IPS-15b (cell line): ENCODE measurements around the gene KRTAP13-1.

Source experiments
- H3K27me3 ChIP-seq: one replicate; pipeline ENCODE4 v1.6.1; 2013; ENCODE audit warnings: low read length; ENCODE audit not compliant: control insufficient read depth, insufficient read depth
- H3K36me3 ChIP-seq: one replicate; pipeline ENCODE4 v1.6.1; 2013; ENCODE audit warnings: low read length; ENCODE audit not compliant: control insufficient read depth, insufficient read depth
- H3K4me1 ChIP-seq: one replicate; pipeline ENCODE4 v1.6.1; 2013; ENCODE audit warnings: mild to moderate bottlenecking, low read length; ENCODE audit not compliant: control insufficient read depth, insufficient read depth
- H3K4me3 ChIP-seq: one replicate; pipeline ENCODE4 v1.5.1; 2013; ENCODE audit warnings: low read depth, low read length
- H3K9ac ChIP-seq: one replicate; pipeline ENCODE4 v1.6.1; 2013; ENCODE audit warnings: low read depth, mild to moderate bottlenecking, low read length
- H3K9me3 ChIP-seq: one replicate; pipeline ENCODE4 v1.6.1; 2013; ENCODE audit warnings: mild to moderate bottlenecking, low read length; ENCODE audit not compliant: control insufficient read depth, insufficient read depth

Gene KRTAP13-1

GRCh38 chr21:30425826-30426225 lies 30.0 kb downstream of the KRTAP13-1 start, which contains the start of gene KRTAP13-3:
TSS of gene KRTAP13-3 (minus strand) at chr21:30425926. CDS start at chr21:30425912, 14 bp downstream.
- Histone ChIP-seq H3K4me1 (peaks cover 5% of the 10 kb centered on the region), H3K27me3 (no peaks in the 10 kb centered on the region), H3K9me3 (no peaks in the 10 kb centered on the region)

DNA sequence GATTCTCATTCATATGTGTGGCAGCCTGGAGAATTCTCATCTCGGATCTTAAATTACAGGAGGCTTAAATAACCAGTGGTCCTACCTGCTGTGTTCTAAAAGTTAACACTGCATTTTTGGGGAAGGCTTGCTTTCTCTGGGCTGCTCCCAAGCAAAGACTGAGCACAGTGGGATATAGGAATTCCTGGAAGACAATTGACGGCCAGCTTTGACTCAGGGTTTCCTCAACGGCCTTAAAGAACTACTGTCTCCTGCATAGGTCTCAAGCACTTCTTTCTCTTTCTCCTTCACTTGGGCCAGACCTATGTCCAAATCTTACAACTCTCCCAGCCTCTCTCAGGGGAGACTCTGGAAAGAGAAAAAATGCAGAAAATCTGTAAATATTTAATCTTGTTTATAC lies 30.9 kb downstream of the KRTAP13-1 start:
- no peaks in the 10 kb centered on the region for H3K27me3 ChIP-seq
- no peaks in the 10 kb centered on the region for H3K9me3 ChIP-seq

More at GRCh38 chr21:30425826-30426225, 30.0 kb downstream of the KRTAP13-1 start, which contains the start of gene KRTAP13-3:
- H3K9ac ChIP-seq = no peak within 1 kb of the TSS
- no peaks in the 10 kb centered on the region for H3K36me3 ChIP-seq
- H3K4me3 ChIP-seq = no peak within 1 kb of the TSS

DNA sequence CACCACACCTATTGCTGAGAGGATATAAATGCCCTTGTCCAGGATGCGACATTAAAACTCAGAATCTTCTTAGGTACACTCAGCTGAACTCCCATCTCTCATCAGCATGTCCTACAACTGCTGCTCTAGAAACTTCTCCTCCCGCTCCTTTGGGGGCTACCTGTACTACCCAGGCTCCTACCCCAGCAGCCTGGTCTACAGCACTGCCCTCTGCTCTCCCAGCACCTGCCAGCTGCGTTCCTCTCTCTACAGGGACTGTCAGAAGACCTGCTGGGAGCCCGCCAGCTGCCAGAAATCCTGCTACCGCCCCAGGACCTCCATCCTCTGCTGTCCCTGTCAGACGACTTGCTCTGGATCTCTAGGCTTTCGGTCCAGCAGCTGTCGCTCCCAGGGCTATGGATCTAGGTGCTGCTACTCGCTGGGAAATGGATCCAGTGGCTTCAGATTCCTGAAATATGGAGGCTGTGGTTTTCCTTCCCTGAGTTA lies 34.4 kb downstream of the KRTAP13-1 start, which contains the start of gene KRTAP13-4:
KRTAP13-4 (plus strand) TSS at position 51 of the 486 bp plus-strand sequence; CDS start at position 107, 56 bp downstream.
- Histone ChIP-seq H3K4me3 (no peak within 1 kb of the TSS), H3K27me3 (no peaks in the 10 kb centered on the region), H3K9ac (no peak within 1 kb of the TSS), H3K4me1 (peaks cover 5% of the 10 kb centered on the region), H3K9me3 (no peaks in the 10 kb centered on the region), H3K36me3 (no peaks in the 10 kb centered on the region)

More for the DNA sequence above, 30.9 kb downstream of the KRTAP13-1 start:
- no peak overlapping the region for H3K4me3 ChIP-seq
- H3K36me3 ChIP-seq = no peaks in the 10 kb centered on the region
- H3K4me1 ChIP-seq = peaks cover 5% of the 10 kb centered on the region
- no peak overlapping the region for H3K9ac ChIP-seq

DNA sequence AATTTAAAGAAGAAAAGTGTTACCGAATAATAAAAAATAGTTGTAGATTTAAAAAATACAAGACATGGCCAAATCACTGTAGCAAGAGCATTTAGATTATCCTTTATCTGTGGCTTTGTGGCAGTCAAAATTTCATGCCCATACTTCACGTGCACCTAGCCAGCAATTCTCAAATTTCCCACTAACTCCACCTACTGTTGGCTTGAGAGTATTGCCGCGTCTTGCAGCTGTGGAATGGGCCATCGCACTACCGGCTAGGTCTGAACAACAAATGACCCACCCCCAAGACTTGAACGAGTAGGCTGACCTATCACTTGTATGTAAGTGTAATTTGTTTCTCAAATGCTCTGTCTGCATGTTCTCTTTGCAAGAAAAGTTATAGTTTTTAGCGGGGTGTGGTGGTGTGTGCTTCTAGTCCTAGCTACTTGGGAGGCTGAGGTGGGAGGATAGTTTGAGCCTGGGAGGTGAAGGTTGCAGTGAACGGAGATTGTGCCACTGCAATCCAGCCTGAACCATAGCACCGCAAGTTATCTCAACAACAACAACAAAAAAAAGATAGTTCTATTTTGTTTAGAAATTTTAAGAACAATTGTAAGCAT lies 38.3 kb downstream of the KRTAP13-1 start:
- Histone ChIP-seq H3K9ac (no peak overlapping the region), H3K4me3 (no peak overlapping the region), H3K27me3 (no peaks in the 10 kb centered on the region), H3K36me3 (no peaks in the 10 kb centered on the region), H3K9me3 (no peaks in the 10 kb centered on the region), H3K4me1 (no peaks in the 10 kb centered on the region)

DNA sequence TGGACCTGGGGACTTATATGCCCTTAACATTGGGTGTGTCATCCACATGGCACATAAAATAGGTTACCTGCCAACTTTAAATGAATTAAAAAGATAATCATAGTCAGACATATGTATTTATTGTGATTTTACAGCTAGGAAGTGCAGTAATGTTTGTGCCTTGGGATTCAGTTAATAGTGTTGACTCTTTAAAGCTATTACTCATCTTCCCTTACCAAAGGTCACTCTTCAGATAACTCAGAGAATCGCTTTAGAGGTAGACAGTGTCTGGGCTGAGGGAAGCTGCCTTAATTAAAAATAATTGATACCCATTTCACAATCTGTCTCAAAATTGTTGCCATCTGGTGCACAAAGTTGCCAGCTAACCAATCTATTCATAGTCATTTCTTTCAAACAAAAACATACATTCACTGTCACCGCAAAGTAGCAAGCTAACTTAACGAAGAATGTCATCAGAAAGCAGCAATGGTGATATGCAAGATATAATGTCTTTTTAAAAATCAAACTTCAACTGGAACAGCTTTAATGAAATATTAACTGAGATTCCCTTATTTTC lies 41.3 kb downstream of the KRTAP13-1 start:
- Histone ChIP-seq H3K9ac (no peak overlapping the region), H3K4me1 (no peaks in the 10 kb centered on the region), H3K4me3 (no peak overlapping the region), H3K9me3 (no peaks in the 10 kb centered on the region), H3K27me3 (no peaks in the 10 kb centered on the region), H3K36me3 (no peaks in the 10 kb centered on the region)

DNA sequence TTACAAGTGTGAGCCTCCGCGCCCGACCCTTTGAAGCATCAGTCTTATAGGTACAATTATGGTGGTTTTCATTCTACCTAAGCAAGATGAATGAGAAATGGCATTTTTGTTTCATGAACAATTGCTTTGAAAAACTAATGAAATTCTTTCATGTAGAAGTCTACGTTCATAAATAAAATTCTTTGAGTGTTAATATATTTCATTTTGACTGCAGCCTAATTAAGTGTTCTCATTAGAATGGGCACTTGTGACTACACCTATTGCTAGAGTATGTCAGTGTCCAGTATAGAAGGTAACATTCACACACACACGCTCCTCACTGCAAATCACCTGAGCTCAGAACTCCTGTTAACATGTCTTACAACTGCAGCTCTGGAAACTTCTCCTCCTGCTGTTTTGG lies 44.1 kb downstream of the KRTAP13-1 start, which contains the start of gene KRTAP15-1:
KRTAP15-1 (plus strand) TSS at position 301 of the 400 bp plus-strand sequence; CDS start at position 354, 53 bp downstream.
- Histone ChIP-seq H3K36me3 (no peaks in the 10 kb centered on the region), H3K9me3 (no peaks in the 10 kb centered on the region), H3K4me3 (no peak within 1 kb of the TSS), H3K9ac (no peak within 1 kb of the TSS), H3K4me1 (peaks cover 7% of the 10 kb centered on the region), H3K27me3 (no peaks in the 10 kb centered on the region)

DNA sequence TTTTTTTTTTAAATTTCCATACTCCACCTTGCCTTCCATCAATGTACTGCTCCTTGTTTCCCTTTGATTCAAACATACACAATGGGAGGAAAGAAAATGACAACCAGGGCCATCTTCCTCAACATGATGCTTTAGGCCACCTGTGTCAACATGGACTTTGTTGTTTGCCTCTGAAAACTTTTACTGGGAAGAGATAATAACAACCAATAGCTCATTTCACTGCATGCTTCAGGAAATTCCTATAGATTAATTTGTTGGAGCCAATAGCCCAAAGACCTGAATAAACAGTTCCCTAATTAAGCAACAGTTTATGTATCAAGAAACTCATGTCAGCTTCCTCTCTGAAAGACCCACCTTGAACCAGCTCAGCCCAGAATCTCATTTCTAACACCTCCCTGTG lies 47.4 kb downstream of the KRTAP13-1 start:
- H3K9ac ChIP-seq = no peak overlapping the region
- H3K36me3 ChIP-seq = no peaks in the 10 kb centered on the region
- H3K9me3 ChIP-seq = no peaks in the 10 kb centered on the region
- no peaks in the 10 kb centered on the region for H3K27me3 ChIP-seq
- peaks cover 7% of the 10 kb centered on the region for H3K4me1 ChIP-seq
- no peak overlapping the region for H3K4me3 ChIP-seq

GRCh38 chr21:30444204-30444603 lies 48.4 kb downstream of the KRTAP13-1 start:
- H3K36me3 ChIP-seq = no peaks in the 10 kb centered on the region
- no peak overlapping the region for H3K9ac ChIP-seq
- no peaks in the 10 kb centered on the region for H3K27me3 ChIP-seq
- no peak overlapping the region for H3K4me3 ChIP-seq
- peaks cover 7% of the 10 kb centered on the region for H3K4me1 ChIP-seq
- no peaks in the 10 kb centered on the region for H3K9me3 ChIP-seq
